Amniotic epithelial cell (primary cell): ENCODE results near the gene CASKIN2.
"Not testable (repeated sequence)": the region's sequence is repeated elsewhere in the genome, so short reads cannot be mapped to it uniquely, and the experiment has no call there.

Source experiments
- DNase-seq: peaks from one replicate; pipeline ENCODE4 v3.0.0-alpha.2; 2010; ENCODE audit warnings: low read depth

CASKIN2 gene

DNA sequence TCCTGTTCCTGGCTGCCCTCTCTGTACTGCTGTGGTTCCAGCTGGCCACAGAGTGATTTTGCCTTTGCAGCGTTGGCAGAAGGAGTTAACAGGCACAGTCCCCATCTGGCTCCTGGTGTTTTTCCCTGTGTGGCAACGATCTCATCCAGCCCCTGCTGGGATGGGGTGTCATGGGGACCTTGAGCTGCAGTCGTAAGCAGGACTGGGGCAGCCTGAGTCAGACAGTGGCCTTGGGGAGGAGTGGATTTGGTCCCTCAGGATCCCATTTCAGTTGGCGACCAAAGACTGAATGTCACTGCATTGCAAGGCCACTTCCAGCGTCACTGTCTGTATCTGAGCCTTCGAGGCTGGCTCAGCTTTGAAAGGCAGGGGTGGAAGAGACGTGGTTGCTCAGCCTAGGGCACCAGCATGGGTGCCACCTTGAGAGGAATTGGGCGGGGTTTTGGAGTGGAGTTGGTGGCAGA, 47.0 kb downstream of the CASKIN2 start:
- no peak for DNase-seq

GRCh38 chr17:75465039-75465438, 50.3 kb downstream of the CASKIN2 start:
- DNase-seq, result no peak

- no peak for DNase-seq
Observed at GRCh38 chr17:75463603-75464002, 51.7 kb downstream of the CASKIN2 start.

DNA sequence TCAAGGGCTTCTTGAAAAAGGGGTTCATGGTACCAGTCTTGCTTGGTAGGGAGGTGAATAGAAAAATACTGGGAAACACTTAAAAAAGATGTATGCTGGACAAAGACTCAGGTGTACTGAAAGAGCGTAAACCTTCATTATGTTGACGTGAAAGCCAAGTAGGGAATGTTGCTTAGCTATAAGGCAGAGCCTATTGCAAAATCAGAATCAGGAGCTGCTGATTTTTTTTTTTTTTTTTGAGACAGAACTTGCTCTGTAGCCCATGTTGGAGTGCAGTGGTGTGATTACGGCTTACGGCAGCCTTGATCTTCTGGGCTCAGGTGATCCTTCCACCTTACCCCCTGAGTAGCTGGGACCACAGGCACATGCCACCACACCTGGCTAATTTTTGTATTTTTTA, 55.0 kb downstream of the CASKIN2 start:
- DNase-seq, result peak; percentile 36

- DNase-seq, result peak; percentile 70
Observed at GRCh38 chr17:75459590-75460267, 55.6 kb downstream of the CASKIN2 start.

- DNase-seq, result no peak
Observed at GRCh38 chr17:75459246-75459589, 56.1 kb downstream of the CASKIN2 start.

- no peak for DNase-seq
Observed at GRCh38 chr17:75457047-75457654, 58.2 kb downstream of the CASKIN2 start.

- peak; percentile 96 for DNase-seq
Observed at GRCh38 chr17:75456417-75457046, 58.8 kb downstream of the CASKIN2 start, which contains the start of gene TMEM94. TSS of gene TMEM94 (plus strand) at chr17:75456635. CDS start at chr17:75471906, 15,271 bp downstream.

DNA sequence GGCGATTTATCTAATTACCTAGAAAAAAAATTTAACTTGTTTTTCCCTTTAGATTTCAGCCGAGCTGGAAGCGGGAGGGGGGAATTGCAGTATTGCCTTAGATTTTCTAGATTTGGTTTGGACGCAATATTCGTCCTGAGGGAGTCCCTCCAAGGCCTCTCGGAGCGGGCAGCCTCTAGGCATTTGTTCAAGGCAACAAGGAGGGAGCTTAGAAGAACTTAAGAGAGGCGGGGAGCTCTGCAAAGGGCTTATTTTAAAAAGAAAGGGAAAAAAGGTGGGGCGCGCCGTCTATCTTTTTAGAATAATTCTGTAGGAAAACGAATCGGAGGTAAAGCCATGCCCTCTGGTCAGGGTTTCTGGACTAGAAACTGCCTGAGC, 59.3 kb downstream of the CASKIN2 start:
- no peak for DNase-seq

DNA sequence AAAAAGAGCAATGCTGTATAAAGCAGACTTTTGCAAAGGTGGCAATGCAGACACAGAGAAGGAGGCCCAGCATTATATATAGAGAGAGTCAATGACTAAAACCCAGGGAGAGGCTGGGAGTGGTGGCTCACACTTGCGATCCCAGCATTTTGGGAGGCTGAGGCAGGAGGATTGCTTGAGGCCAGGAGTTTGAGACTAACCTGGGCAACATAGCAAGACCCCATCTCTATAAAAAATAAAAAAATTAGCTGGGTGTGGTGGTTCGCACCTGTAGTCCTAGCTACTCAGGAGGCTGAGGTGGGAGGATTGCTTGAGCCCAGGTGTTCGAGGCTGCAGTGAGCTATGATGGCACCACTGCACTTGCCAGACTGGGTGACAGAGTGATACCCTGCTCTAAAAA, 60.7 kb downstream of the CASKIN2 start:
- not testable (repeated sequence) for DNase-seq

- DNase-seq, result no peak
Observed at GRCh38 chr17:75454193-75454592, 61.1 kb downstream of the CASKIN2 start.

DNA sequence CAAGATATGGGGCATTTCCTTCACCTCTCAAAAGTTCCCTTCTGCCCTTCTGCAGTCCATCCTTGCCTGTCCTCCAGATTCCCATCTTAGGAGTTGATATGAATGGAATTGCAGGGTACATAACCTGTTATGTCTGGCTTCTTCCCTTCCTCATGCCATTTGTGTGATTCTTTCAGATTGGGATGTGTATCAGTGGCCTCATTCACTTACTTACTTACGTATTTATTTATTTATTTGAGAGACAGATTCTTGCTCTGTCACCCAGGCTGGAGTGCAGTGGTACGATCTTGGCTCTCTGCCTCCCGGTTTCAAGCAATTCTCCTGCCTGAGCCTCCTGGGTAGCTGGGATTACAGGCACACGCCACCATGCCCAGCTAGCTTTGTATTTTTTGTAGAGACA, 65.1 kb downstream of the CASKIN2 start:
- DNase-seq, result no peak
